Lower leg skin (tissue), 3 donors: ENCODE measurements around the gene ZFHX3.

Source experiments
- CTCF ChIP-seq, 3 donors: fragments of 450-650 bp; IDR thresholded peaks; one replicate each; pipeline ENCODE4 v1.5.1; 2016; ENCODE audit warnings: antibody characterized with exemption in 3 of 3, mild to moderate bottlenecking in 3 of 3, moderate library complexity in 2 of 3
- POLR2A ChIP-seq, 2 donors: fragments of 450-650 bp; IDR thresholded peaks; one replicate each; pipeline ENCODE4 v1.6.1; 2016 to 2017; ENCODE audit warnings: antibody characterized with exemption in 2 of 2, mild to moderate bottlenecking in 1 of 2, moderate library complexity in 1 of 2

- TF ChIP-seq POLR2A (IDR thresholded peaks at IDR 0.05) (no peak), CTCF (IDR thresholded peaks at IDR 0.05) (no peak)
Measured at GRCh38 chr16:72890587-72890986, 157.3 kb downstream of the ZFHX3 start.
